ENCODE measurements around the gene TANGO6.
"Not testable (repeated sequence)": the region's sequence is repeated elsewhere in the genome, so short reads cannot be mapped to it uniquely, and the experiment has no call there.

The TANGO6 gene

GRCh38 chr16:69014811-69015210, 171.5 kb downstream of the TANGO6 start:
- no peak for DNase-seq (ENCODE audit: low read depth)

GRCh38 chr16:69017036-69017783, 173.9 kb downstream of the TANGO6 start:
- DNase-seq (ENCODE audit: low read depth), result no peak

- DNase-seq (ENCODE audit: low read depth), result no peak
Measured at GRCh38 chr16:69019811-69020210, 176.5 kb downstream of the TANGO6 start.

DNA sequence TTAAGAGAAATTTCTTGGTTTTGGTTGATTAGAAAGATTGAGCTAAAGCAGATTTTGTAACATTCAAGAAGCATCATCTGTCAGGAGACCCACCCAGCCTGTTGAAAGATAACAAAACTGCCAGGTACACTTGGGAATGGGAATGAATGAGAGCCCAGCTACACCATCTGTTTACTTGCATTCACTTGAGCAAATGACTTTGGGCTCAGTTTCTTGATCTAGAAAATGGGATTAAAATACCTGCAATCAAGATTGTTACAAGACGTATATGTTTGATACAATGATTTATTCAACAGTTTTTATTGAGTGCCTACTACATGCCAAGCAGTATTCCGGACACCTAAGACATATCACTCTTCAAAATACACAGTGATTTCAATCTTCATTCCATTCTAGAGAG, 185.8 kb downstream of the TANGO6 start:
- DNase-seq (ENCODE audit: low read depth), result no peak

GRCh38 chr16:69031877-69032301, 188.6 kb downstream of the TANGO6 start:
- DNase-seq (ENCODE audit: low read depth), result no peak

DNA sequence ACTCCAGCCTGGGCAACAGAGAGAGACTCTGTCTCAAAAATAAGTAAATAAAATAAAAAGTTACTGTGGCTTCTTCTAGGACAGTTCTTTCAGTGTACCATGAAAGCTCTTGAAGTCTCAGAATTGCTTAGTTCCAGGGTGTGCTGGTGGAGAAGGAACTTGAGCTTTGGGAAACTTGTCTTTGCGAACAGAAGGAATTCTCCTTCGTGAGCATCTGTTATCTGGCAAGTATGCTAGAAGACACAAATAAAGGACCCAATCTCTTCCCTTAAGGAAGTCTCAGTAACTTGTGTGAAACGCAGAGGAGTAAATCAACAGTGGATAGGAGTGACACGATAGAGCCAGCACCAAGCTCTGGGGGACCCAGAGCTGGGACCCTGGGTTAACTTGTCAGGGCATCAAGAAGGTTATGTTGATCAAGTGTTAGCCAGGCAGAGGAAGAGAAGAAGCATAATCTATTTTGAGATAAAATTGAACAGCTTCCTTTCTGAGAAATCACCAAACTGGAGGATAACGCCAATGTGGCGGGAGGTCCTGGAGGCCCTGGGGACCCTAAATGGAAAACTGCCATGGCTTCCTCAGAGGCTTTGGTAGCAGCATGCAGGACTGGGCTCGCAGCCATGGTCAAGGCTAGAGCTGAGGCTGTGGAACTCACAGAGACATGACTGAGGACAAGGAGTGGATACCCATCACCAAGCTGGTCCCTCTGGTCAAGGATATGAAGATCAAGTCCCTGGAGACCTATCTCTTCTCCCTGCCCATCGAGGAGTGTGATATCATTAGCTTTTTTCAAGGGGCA, 190.0 kb downstream of the TANGO6 start:
- DNase-seq (ENCODE audit: low read depth), result no peak

- no peak for DNase-seq (ENCODE audit: low read depth)
Measured at GRCh38 chr16:69035375-69035774, 192.0 kb downstream of the TANGO6 start.

GRCh38 chr16:69036399-69037091, 193.2 kb downstream of the TANGO6 start:
- no peak for DNase-seq (ENCODE audit: low read depth)

DNA sequence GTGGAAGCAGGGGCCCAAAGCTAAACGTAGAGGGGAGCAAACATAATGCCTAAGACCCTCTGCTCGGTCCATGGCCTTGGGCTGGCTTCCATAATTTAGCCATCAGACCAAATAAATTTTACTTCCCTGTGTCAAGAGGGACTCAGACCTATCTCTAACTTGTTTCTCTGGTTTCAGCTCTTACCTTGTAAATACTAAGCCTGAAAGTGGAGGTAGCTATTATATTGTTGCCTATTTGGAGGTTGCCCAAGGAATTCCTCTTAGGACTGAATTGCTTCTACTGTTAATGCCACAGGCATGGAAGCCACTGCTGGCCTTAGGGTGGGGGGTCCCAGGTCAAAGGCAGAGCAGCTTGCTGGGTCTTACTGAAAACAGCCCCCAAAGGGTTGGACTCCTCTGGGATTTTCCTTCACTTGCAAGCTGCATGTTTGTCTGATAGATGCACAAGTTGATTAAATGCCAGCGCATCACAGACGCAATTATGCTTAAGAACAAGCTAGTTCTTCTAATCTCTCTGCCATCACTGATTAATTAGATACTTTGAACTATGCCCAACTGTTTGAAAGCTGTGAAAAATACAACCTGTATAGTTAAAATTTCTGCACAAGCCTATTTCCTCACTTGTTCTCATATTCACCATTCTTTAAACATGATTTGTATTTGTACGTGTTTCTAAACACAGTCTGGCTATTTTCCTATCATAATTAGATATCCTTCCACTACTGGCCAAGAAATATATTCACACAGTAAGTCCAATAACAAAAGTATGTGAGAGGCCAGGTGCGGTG, 194.2 kb downstream of the TANGO6 start:
- DNase-seq (ENCODE audit: low read depth), result no peak

DNA sequence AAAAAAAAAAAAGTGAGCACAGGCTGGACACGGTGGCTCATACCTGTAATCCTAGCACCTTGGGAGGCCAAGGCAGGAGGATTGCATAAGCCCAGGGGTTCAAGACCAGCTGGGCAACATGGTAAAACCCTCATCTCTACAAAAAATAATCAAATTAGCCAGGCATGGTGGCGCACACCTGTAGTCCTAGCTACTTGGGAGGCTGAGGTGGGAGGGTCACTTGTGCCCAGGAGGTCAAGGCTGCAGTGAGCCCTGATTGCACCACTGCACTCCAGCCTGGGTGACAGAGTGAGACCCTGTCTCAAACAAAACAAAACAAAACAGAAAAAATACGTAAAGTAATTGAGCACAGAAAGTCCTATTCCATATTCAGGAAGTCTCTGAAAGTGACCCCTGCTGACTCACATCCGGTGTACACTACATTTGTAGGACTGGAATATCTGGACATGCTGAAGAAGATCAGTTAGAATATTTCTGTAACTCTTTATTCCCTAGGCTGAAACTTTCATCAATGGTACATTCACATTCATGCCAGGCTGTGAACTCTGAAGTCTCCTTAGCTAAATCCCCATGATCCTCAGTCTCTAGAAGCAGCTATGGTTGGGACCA, 196.1 kb downstream of the TANGO6 start:
- DNase-seq (ENCODE audit: low read depth), result no peak

DNA sequence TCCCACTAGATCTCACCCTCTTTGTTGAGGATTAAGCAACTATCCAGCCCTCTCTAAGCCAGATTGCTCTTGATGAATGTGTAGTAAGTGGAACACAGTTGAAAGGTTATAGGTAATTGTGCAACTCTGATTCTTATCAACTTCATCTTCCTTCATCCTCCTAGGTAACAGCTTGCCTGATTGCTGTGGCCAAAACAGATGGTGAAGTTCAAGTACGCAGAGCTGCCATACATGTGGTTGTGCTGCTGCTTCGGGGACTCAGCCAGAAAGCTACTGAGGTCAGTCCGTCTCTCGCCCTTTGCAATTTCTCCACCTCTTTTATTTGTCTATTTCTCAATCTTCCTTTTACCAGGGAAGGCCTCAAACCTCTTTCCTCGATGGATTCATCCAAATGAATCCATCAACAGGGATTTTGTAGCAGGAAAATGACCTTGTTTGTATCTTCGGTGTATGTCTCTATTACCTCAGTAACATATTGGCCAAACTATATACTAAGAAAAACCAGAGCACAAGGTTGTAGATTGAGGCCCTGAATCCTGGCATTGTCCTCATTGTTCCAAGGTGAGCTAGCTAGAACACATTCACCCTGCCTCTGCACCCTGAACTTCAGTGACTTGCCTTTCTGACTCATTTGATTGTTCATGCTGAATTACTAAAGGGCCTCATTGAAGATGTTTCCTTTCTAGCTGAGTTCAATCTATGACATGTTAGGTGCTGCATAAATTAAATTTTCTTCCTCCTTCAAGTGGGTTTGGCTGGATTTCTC, 197.0 kb downstream of the TANGO6 start:
- no peak for DNase-seq (ENCODE audit: low read depth)

DNA sequence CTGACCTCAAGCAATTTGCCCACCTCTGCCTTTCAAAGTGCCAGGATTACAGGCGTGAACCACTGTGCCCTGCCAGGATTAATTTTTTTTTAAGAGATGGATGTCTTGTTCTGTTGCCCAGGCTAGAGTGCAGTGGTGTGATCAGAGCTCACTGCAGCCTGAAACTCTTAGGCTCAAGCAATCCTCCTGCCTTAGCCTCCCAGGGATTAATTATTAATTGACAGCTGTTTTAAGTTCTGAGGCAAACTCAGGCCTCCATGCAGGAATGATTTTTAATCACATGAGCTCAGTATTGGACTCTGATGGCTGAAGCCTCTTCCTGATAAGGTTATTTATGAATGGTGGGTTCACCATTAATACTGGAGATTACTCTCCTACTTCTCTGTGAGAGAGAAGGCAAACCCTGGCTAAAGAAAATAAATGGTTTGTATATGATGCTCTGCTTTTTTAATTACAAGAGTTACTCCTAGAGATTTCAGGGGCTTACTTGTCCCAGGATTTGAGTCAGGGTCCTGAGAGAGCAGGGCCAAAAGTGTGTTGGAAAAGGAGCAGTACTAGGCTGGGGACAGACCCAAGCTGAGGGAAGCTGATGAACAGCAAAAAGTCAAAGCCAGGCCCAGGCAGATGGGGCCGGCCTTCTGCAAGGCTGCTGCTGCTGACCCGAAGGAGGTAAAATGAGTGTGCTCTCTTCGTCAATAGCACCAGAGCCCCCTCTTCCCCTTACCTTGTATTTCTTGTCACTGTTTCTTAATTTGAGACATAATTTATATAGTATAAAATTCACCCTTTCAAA, 205.2 kb downstream of the TANGO6 start:
- no peak for DNase-seq (ENCODE audit: low read depth)

GRCh38 chr16:69049146-69049545, 205.8 kb downstream of the TANGO6 start:
- no peak for DNase-seq (ENCODE audit: low read depth)

DNA sequence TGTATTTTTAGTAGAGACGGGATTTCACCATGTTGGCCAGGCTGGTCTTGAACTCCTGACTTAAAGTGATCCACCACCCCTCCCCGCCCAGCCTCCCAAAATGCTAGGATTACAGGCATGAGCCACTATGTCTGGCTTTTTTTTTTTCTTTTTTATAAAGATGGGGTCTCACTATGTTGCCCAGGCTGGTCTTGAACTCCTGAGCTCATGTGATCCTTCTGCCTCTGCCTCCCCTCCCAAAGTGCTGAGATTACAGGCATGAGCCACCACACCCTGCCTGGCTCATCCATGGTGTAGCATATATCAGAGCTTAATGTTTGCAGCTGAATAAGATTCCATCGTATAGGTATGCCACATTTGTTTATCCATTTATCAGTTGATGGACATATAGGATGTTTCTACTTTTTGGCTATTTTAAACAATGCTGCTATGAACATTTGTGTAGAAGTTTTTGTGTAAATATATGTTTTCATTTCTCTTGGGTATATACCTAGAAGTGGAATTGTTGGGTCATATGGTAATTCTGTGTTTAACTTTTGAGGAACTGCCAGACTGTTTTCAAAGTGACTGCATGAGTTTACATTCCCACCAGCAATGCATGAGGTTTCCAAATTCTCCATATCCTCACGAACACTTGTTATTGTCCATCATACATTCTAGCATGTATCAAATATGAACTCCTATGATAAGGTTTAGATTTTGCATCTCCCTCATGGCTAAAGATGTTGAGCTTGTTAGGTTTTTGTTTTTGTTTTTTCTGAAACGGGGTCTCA, 206.5 kb downstream of the TANGO6 start:
- no peak for DNase-seq (ENCODE audit: low read depth)

DNA sequence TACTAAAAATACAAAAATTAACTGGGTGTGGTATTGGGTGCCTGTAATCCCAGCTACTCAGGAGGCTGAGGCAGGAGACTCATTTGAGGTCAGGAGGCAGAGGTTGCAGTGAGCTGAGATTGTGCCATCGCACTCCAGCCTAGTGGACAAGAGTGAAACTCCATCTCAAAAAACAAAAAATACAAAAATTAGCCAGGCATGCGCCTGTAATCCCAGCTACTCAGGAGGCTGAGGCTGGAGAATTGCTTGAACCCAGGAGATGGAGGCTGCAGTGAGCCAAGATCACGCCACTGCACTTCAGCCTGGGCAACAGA, 208.1 kb downstream of the TANGO6 start:
- not testable (repeated sequence) for DNase-seq (ENCODE audit: low read depth)

GRCh38 chr16:69055008-69055407, 211.7 kb downstream of the TANGO6 start:
- no peak for DNase-seq (ENCODE audit: low read depth)

GRCh38 chr16:69055980-69056379, 212.6 kb downstream of the TANGO6 start:
- no peak for DNase-seq (ENCODE audit: low read depth)

DNA sequence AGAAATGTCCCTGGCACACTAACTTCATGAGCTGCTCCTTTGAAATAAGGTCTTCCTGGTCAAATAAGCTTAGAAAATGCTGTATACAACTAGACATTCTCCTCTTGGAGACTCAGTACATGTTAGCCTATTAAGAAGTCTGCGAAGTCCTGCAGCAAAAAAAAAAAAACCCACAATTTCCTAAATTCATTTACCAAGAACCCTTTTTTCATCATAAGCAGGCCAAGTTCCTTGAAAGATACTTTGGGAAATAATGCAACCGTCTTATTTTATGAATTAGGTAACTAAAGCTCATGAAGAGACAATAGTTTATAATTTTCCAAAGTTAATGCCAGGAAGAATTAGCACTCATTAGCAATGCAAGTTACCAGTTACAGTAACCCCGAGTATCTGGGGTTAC, 213.1 kb downstream of the TANGO6 start:
- DNase-seq (ENCODE audit: low read depth), result no peak
